Mesothelial cell of epicardium (in vitro differentiated cells): ENCODE measurements around the gene TTLL1. TPM values are rescaled to one million over a fixed set of nuclear protein-coding genes. Genes with fewer than 3 reads are reported as not detected.
A peak's percentile ranks its signal among the peaks of the same experiment; 100 is the strongest.

Source experiments
- DNase-seq, 2 experiments: peaks; one replicate each; pipeline ENCODE4 v3.0.0; 2021; ENCODE audit warnings: low spot score in 2 of 2; ENCODE audit not compliant: unreplicated experiment in 2 of 2
- H3K27ac Mint-ChIP-seq: 2 replicates; pipeline ENCODE4 v1.8.0; 2021; ENCODE audit warnings: mixed read lengths
- H3K27me3 Mint-ChIP-seq: 2 replicates; pipeline ENCODE4 v1.8.0; 2021; ENCODE audit warnings: low read depth, mixed read lengths
- H3K36me3 Mint-ChIP-seq: 2 replicates; pipeline ENCODE4 v1.8.0; 2021; ENCODE audit warnings: mixed read lengths
- H3K4me1 Mint-ChIP-seq: 2 replicates; pipeline ENCODE4 v1.8.0; 2021; ENCODE audit warnings: mixed read lengths
- H3K4me3 Mint-ChIP-seq: 2 replicates; pipeline ENCODE4 v1.8.0; 2021; ENCODE audit warnings: mild to moderate bottlenecking, moderate library complexity, mixed read lengths
- H3K9me3 Mint-ChIP-seq: 2 replicates; pipeline ENCODE4 v1.8.0; 2021; ENCODE audit warnings: mixed read lengths
- total RNA-seq: library from RNA; stranded (reverse); gene quantifications from 3 replicates; pipeline ENCODE4 v1.2.1, GENCODE V29; 2021
- TF ChIP-seq, protein P1 (sequence below): fragments of 200-600 bp; sonication (generic); IDR thresholded peaks from one replicate; pipeline ENCODE4 v1.5.0; 2021; ENCODE audit warnings: antibody characterized with exemption; ENCODE audit not compliant: unreplicated experiment

Gene TTLL1
- total RNA-seq, 1 donor from 2014 or later = 18.0 TPM

DNA sequence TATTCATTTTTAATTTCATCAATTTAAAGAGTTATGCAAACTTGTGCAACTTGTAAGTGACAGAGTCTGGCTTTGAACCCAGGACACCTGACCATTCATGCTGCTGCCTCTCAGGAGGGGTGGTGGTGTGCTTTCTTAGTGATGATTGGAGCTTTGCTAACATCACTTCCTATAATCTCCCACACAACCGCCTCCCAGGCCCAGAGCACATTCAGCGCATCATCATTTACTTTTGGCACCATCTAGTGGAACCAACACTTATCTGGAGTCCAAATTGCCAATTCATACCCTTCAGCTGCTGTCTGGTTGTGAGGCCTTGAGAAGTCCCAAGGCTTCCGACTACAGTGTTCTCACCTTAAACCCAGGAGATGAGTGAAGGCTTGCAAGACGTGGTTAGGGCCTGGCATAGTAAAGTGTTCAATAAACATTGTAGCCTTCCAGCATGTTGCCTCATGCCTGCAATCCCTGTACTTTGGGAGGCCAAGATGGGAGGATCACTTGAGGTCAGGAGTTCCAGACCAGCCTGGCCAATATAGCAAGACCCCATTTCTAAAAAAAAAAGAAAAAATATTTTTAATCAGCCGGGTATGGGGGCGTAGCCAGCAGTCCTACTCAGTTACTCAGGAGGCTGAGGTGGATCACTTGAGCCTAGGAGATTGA, 1.1 kb upstream of the TTLL1 start:
- Mint-ChIP-seq H3K27me3 (no peaks in the 10 kb centered on the region), H3K9me3 (peaks cover 4% of the 10 kb centered on the region), H3K4me1 (peaks cover 9% of the 10 kb centered on the region), H3K4me3 (peak overlapping the region; percentile 76), H3K36me3 (peaks cover 10% of the 10 kb centered on the region), H3K27ac (no peak overlapping the region)
- TF ChIP-seq, protein P1, sequence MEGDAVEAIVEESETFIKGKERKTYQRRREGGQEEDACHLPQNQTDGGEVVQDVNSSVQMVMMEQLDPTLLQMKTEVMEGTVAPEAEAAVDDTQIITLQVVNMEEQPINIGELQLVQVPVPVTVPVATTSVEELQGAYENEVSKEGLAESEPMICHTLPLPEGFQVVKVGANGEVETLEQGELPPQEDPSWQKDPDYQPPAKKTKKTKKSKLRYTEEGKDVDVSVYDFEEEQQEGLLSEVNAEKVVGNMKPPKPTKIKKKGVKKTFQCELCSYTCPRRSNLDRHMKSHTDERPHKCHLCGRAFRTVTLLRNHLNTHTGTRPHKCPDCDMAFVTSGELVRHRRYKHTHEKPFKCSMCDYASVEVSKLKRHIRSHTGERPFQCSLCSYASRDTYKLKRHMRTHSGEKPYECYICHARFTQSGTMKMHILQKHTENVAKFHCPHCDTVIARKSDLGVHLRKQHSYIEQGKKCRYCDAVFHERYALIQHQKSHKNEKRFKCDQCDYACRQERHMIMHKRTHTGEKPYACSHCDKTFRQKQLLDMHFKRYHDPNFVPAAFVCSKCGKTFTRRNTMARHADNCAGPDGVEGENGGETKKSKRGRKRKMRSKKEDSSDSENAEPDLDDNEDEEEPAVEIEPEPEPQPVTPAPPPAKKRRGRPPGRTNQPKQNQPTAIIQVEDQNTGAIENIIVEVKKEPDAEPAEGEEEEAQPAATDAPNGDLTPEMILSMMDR = no peak
- no peak for DNase-seq

GRCh38 chr22:43088627-43088983, 586 bp downstream of the TTLL1 start:
- Mint-ChIP-seq H3K27ac (peak overlapping the region; percentile 8), H3K4me1 (peaks cover 9% of the 10 kb centered on the region), H3K4me3 (peak overlapping the region; percentile 76), H3K36me3 (peaks cover 12% of the 10 kb centered on the region), H3K27me3 (no peaks in the 10 kb centered on the region), H3K9me3 (peaks cover 6% of the 10 kb centered on the region)
- TF ChIP-seq, protein P1 = no peak
- no peak for DNase-seq

GRCh38 chr22:43085658-43086606, 3.3 kb downstream of the TTLL1 start:
- DNase-seq = no peak
- Mint-ChIP-seq H3K27me3 (no peaks in the 10 kb centered on the region), H3K9me3 (peaks cover 6% of the 10 kb centered on the region), H3K4me1 (peaks cover 6% of the 10 kb centered on the region), H3K27ac (no peak overlapping the region), H3K36me3 (peaks cover 12% of the 10 kb centered on the region), H3K4me3 (no peak overlapping the region)
- TF ChIP-seq, protein P1 = no peak

DNA sequence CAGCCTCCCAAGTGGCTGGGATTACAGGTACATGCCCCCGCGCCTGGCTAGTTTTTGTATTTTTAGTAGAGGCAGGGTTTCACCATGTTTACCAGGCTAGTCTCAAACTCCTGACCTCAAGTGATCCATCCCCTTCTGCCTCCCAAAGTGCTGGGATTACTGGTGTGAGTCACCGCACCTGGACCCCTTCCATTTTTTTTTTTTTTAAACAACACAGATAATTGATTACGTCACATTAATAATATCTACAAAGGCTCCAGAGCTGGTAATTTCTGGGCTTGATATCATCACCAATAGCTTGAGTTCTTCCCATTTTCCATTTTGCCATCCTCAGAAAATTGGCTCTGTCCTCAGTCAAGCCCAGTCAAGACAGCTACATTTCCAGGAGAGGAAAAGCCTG, 7.2 kb downstream of the TTLL1 start:
- Mint-ChIP-seq H3K4me3 (no peak overlapping the region), H3K36me3 (peaks cover 14% of the 10 kb centered on the region), H3K4me1 (peaks cover 3% of the 10 kb centered on the region), H3K27me3 (no peaks in the 10 kb centered on the region), H3K9me3 (peaks cover 6% of the 10 kb centered on the region), H3K27ac (no peak overlapping the region)
- DNase-seq = no peak
- TF ChIP-seq, protein P1 = no peak

GRCh38 chr22:43080616-43081015, 8.6 kb downstream of the TTLL1 start:
- TF ChIP-seq, protein P1 = no peak
- peak overlapping the region; percentile 37 for H3K27ac Mint-ChIP-seq

More at GRCh38 chr22:43080616-43081015, 8.6 kb downstream of the TTLL1 start:
- H3K27me3 Mint-ChIP-seq = no peaks in the 10 kb centered on the region
- peaks cover 9% of the 10 kb centered on the region for H3K36me3 Mint-ChIP-seq
- peaks cover 5% of the 10 kb centered on the region for H3K9me3 Mint-ChIP-seq
- peaks cover 3% of the 10 kb centered on the region for H3K4me1 Mint-ChIP-seq
- no peak for DNase-seq
- H3K4me3 Mint-ChIP-seq = no peak overlapping the region
